Upper lobe of right lung (tissue), 1 donor: ENCODE measurements around the gene FBXO44. TPM values are rescaled to one million over a fixed set of nuclear protein-coding genes. Genes with fewer than 3 reads are reported as not detected.
"Not testable (repeated sequence)": the region's sequence is repeated elsewhere in the genome, so short reads cannot be mapped to it uniquely, and the experiment has no call there.

Source experiments
- ATAC-seq: fragments of 200-7000 bp; cut with Tn5 transposase; one replicate; pipeline ENCODE4 v1.9.1; 2020; ENCODE audit warnings: mild to moderate bottlenecking, moderate library complexity
- DNase-seq: peaks from one replicate; pipeline ENCODE4 v3.0.0-alpha.2; 2020
- H3K27ac ChIP-seq: fragments of 200-600 bp; one replicate; pipeline ENCODE4 v1.8.0; 2022
- H3K27me3 ChIP-seq: fragments of 200-600 bp; one replicate; pipeline ENCODE4 v1.8.0; 2022; ENCODE audit warnings: mild to moderate bottlenecking
- H3K36me3 ChIP-seq: fragments of 200-600 bp; one replicate; pipeline ENCODE4 v1.8.0; 2022
- H3K4me1 ChIP-seq: fragments of 200-600 bp; one replicate; pipeline ENCODE4 v1.8.0; 2022
- H3K4me3 ChIP-seq: fragments of 200-600 bp; one replicate; pipeline ENCODE4 v1.8.0; 2022; ENCODE audit warnings: mild to moderate bottlenecking
- H3K9me3 ChIP-seq: fragments of 200-600 bp; one replicate; pipeline ENCODE4 v1.8.0; 2022
- CTCF ChIP-seq: fragments of 200-600 bp; IDR thresholded peaks from one replicate; pipeline ENCODE4 v1.8.0; 2022; ENCODE audit warnings: antibody characterized with exemption
- intact Hi-C: fragments of 100-400 bp; cut with DNase I; formaldehyde crosslinking; loops from one replicate; pipeline ENCODE4 v1.11.0; 2022
- total RNA-seq: library from RNA; stranded (reverse); fragmentation: NEBNext Ultra II Directional; extraction: Animal tissue kit (Norgen Biotek cat#: 25700); gene quantifications from one replicate; pipeline ENCODE4 v1.2.1, GENCODE V29; 2021
- donor health status: DM: no; HTN: yes; CAD: no; lungs with severe emphysema.

FBXO44 gene
- total RNA-seq, 1 donor from 2014 or later = 19.8 TPM

- Histone ChIP-seq H3K9me3 (no peaks in the 10 kb centered on the region), H3K4me1 (no peaks in the 10 kb centered on the region), H3K27me3 (peaks cover 8% of the 10 kb centered on the region), H3K4me3 (no peak overlapping the region), H3K36me3 (no peaks in the 10 kb centered on the region), H3K27ac (no peak overlapping the region)
- intact Hi-C loops = loop anchor here (10.0 kb wide), 2 partner anchors 166 to 396 kb away; partner anchors contain the start of gene DISP3
- ATAC-seq (no peak), DNase-seq (no peak)
- no peak for TF ChIP-seq CTCF
These were observed 13.7 kb upstream of the FBXO44 start for GRCh38 chr1:11640944-11641343.

- no peaks in the 10 kb centered on the region for H3K9me3 ChIP-seq
- H3K36me3 ChIP-seq = no peaks in the 10 kb centered on the region
- peaks cover 8% of the 10 kb centered on the region for H3K27me3 ChIP-seq
- intact Hi-C loops = loop anchor here (10.0 kb wide), 2 partner anchors 167 to 397 kb away; partner anchors contain the start of gene DISP3
- ATAC-seq (no peak), DNase-seq (no peak)
- no peaks in the 10 kb centered on the region for H3K4me1 ChIP-seq
- no peak overlapping the region for H3K27ac ChIP-seq
- H3K4me3 ChIP-seq = no peak overlapping the region
- TF ChIP-seq CTCF = no peak
These were observed 12.8 kb upstream of the FBXO44 start for GRCh38 chr1:11641776-11642305.

- H3K27me3 ChIP-seq, DNase-seq, H3K27ac ChIP-seq, H3K4me3 ChIP-seq, H3K4me1 ChIP-seq, H3K36me3 ChIP-seq, H3K9me3 ChIP-seq: not testable (repeated sequence)
- intact Hi-C loops = loop anchor here (10.0 kb wide), 2 partner anchors 168 to 398 kb away; partner anchors contain the start of gene DISP3
- peak; percentile 95 for TF ChIP-seq CTCF
- peak; percentile 90 for ATAC-seq
These were observed 12.2 kb upstream of the FBXO44 start for GRCh38 chr1:11642418-11643017.

GRCh38 chr1:11643782-11644181 lies 10.9 kb upstream of the FBXO44 start:
- intact Hi-C loops = loop anchor here (10.0 kb wide), 2 partner anchors 169 to 399 kb away; partner anchors contain the start of gene DISP3
- no peaks in the 10 kb centered on the region for H3K36me3 ChIP-seq
- H3K27me3 ChIP-seq = no peaks in the 10 kb centered on the region
- no peak overlapping the region for H3K4me3 ChIP-seq
- ATAC-seq = no peak
- DNase-seq = no peak
- no peaks in the 10 kb centered on the region for H3K9me3 ChIP-seq
- peaks cover 3% of the 10 kb centered on the region for H3K4me1 ChIP-seq
- no peak for TF ChIP-seq CTCF
- H3K27ac ChIP-seq = no peak overlapping the region

- no peak for ATAC-seq
- intact Hi-C loops = loop anchor here (5.0 to 10.0 kb wide), 3 partner anchors 170 to 608 kb away; partner anchors contain the start of gene DISP3
- no peaks in the 10 kb centered on the region for H3K27me3 ChIP-seq
These were observed 9.4 kb upstream of the FBXO44 start for GRCh38 chr1:11645270-11645669.

More at GRCh38 chr1:11645270-11645669, 9.4 kb upstream of the FBXO44 start:
- Histone ChIP-seq H3K9me3 (no peaks in the 10 kb centered on the region), H3K4me3 (no peak overlapping the region), H3K4me1 (peaks cover 16% of the 10 kb centered on the region), H3K27ac (no peak overlapping the region), H3K36me3 (no peaks in the 10 kb centered on the region)
- TF ChIP-seq CTCF = no peak
- no peak for DNase-seq
